ENCODE data around the gene MED31. TPM values are rescaled to one million over a fixed set of nuclear protein-coding genes. Genes with fewer than 3 reads are reported as not detected.
A peak's percentile ranks its signal among the peaks of the same experiment; 100 is the strongest.

Gene MED31
- total and polyA plus RNA-seq, 2 of the 13 experiments (the other 11 are each of a cell fraction or from before 2014, with no cell fraction given): 19.0 to 20.9 TPM

- TF ChIP-seq, protein P1, sequence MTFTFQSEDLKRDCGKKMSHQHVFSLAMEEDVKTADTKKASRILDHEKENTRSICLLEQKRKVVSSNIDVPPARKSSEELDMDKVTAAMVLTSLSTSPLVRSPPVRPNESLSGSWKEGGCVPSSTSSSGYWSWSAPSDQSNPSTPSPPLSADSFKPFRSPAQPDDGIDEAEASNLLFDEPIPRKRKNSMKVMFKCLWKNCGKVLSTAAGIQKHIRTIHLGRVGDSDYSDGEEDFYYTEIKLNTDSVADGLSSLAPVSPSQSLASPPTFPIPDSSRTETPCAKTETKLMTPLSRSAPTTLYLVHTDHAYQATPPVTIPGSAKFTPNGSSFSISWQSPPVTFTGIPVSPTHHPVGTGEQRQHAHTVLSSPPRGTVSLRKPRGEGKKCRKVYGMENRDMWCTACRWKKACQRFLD (CRISPR knock-in tag; IDR thresholded peaks at IDR 0.05; ENCODE audit: borderline replicate concordance): 0 out of 2 replicates have a peak, but pooled peaks have one; percentile 63
- TF ChIP-seq ZSCAN25 (CRISPR knock-in tag; IDR thresholded peaks at IDR 0.05): no peak; the same call in 1 of the 2 replicates
- peak; percentile 64; the same call in 2 of the 3 replicates for TF ChIP-seq MXI1 (IDR thresholded peaks at IDR 0.05; ENCODE audit: borderline replicate concordance, low read depth, low read length)
- peak; percentile 100 for TF ChIP-seq RARA (CRISPR knock-in tag; IDR thresholded peaks at IDR 0.05)
- 0 out of 2 replicates have a peak, but pooled peaks have one; percentile 19 for TF ChIP-seq ZNF782 (CRISPR knock-in tag; IDR thresholded peaks at IDR 0.05; ENCODE audit: borderline replicate concordance)
- 0 out of 2 replicates have a peak, but pooled peaks have one; percentile 20 for TF ChIP-seq FOXK2 (IDR thresholded peaks at IDR 0.05)
- TF ChIP-seq ATM (IDR thresholded peaks at IDR 0.05; ENCODE audit: borderline replicate concordance): no peak
- 0 out of 2 replicates have a peak, but pooled peaks have one; percentile 11 for TF ChIP-seq ZNF468 (CRISPR knock-in tag; IDR thresholded peaks at IDR 0.05)
- TF ChIP-seq, protein P2, sequence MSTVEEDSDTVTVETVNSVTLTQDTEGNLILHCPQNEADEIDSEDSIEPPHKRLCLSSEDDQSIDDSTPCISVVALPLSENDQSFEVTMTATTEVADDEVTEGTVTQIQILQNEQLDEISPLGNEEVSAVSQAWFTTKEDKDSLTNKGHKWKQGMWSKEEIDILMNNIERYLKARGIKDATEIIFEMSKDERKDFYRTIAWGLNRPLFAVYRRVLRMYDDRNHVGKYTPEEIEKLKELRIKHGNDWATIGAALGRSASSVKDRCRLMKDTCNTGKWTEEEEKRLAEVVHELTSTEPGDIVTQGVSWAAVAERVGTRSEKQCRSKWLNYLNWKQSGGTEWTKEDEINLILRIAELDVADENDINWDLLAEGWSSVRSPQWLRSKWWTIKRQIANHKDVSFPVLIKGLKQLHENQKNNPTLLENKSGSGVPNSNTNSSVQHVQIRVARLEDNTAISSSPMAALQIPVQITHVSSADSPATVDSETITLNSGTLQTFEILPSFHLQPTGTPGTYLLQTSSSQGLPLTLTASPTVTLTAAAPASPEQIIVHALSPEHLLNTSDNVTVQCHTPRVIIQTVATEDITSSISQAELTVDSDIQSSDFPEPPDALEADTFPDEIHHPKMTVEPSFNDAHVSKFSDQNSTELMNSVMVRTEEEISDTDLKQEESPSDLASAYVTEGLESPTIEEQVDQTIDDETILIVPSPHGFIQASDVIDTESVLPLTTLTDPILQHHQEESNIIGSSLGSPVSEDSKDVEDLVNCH (CRISPR knock-in tag; IDR thresholded peaks at IDR 0.05): peak; percentile 78; the same call in 1 of the 2 replicates
- TF ChIP-seq E2F1 (CRISPR knock-in tag; IDR thresholded peaks at IDR 0.05): no peak
- TF ChIP-seq WIZ (CRISPR knock-in tag; IDR thresholded peaks at IDR 0.05): no peak
- no peak; the same call in 1 of the 2 replicates for TF ChIP-seq ZFP36L2 (CRISPR knock-in tag; IDR thresholded peaks at IDR 0.05)
- TF ChIP-seq BRCA1 (CRISPR knock-in tag; IDR thresholded peaks at IDR 0.05): no peak
- TF ChIP-seq, protein P3, sequence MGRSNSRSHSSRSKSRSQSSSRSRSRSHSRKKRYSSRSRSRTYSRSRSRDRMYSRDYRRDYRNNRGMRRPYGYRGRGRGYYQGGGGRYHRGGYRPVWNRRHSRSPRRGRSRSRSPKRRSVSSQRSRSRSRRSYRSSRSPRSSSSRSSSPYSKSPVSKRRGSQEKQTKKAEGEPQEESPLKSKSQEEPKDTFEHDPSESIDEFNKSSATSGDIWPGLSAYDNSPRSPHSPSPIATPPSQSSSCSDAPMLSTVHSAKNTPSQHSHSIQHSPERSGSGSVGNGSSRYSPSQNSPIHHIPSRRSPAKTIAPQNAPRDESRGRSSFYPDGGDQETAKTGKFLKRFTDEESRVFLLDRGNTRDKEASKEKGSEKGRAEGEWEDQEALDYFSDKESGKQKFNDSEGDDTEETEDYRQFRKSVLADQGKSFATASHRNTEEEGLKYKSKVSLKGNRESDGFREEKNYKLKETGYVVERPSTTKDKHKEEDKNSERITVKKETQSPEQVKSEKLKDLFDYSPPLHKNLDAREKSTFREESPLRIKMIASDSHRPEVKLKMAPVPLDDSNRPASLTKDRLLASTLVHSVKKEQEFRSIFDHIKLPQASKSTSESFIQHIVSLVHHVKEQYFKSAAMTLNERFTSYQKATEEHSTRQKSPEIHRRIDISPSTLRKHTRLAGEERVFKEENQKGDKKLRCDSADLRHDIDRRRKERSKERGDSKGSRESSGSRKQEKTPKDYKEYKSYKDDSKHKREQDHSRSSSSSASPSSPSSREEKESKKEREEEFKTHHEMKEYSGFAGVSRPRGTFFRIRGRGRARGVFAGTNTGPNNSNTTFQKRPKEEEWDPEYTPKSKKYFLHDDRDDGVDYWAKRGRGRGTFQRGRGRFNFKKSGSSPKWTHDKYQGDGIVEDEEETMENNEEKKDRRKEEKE (IDR thresholded peaks at IDR 0.05): no peak
- TF ChIP-seq MYNN (CRISPR knock-in tag; IDR thresholded peaks at IDR 0.05; ENCODE audit: low read depth): no peak
- TF ChIP-seq ARNT2 (CRISPR knock-in tag; IDR thresholded peaks at IDR 0.05; ENCODE audit: low read depth): 0 out of 2 replicates have a peak, but pooled peaks have one; percentile 60
- peak; percentile 83; the same call in 1 of the 2 replicates for TF ChIP-seq RNF219 (CRISPR knock-in tag; IDR thresholded peaks at IDR 0.05)
- TF ChIP-seq, protein P4, sequence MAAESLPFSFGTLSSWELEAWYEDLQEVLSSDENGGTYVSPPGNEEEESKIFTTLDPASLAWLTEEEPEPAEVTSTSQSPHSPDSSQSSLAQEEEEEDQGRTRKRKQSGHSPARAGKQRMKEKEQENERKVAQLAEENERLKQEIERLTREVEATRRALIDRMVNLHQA (CRISPR knock-in tag; IDR thresholded peaks at IDR 0.05): no peak
Measured at GRCh38 chr17:6699997-6700947, 48.9 kb upstream of the MED31 start (continued).

Measured in HepG2 (cell line).